ENCODE data around the gene RPL10.

The RPL10 gene

GRCh38 chrX:154362085-154362742 is 36.0 kb upstream of the RPL10 start:
- no peak for DNase-seq

- no peak for DNase-seq
Measured at GRCh38 chrX:154363706-154364439, 34.3 kb upstream of the RPL10 start.

DNA sequence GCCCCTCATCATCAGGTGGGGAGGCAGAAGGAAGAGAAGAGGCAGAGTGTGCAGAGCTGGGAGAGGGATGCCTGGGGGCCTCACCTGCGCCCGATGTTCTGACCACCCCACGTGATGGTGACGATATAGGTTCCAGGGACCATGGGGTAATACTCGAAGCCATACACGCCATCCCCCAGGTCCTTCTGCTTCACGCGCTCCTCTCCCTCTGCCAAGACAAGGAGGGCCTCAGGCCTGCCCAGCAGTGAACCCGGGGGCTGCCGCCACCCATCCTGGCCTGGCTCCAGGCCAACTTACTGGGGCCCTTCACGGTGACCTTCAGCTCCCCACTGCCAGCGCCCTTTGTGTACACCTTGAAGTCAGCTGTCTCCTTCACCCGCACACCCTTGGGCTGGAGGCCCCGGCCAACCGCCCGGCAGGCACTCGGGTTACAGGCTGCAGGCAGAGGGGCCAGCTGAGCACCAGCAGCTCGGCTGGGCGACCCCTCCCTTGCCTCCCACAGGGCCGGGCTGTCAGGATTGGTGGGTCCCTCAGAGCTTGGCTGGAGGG is 33.1 kb upstream of the RPL10 start:
- DNase-seq: no peak

GRCh38 chrX:154365997-154366665 is 32.0 kb upstream of the RPL10 start:
- no peak for DNase-seq

DNA sequence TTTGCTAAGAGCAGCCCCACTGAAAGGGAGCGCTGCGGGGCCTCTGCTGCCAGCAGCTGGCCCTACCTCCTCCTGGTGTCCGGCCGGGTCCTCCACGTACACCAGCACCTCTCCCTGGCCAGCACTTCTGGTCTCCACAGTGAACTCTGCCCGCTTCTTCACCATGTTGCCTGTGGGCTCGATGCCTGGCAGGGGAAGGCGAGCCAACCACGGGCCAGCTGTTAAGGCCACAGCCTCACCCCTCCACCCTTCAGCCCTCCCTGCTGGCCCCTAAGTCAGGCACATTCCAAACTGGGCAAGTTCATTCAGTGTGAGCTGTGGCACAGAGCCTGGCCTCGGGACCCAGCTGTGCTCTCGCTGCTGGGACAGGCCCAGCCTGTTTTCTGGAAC is 31.5 kb upstream of the RPL10 start:
- DNase-seq: no peak

GRCh38 chrX:154367474-154368308 is 30.5 kb upstream of the RPL10 start:
- no peak for DNase-seq

DNA sequence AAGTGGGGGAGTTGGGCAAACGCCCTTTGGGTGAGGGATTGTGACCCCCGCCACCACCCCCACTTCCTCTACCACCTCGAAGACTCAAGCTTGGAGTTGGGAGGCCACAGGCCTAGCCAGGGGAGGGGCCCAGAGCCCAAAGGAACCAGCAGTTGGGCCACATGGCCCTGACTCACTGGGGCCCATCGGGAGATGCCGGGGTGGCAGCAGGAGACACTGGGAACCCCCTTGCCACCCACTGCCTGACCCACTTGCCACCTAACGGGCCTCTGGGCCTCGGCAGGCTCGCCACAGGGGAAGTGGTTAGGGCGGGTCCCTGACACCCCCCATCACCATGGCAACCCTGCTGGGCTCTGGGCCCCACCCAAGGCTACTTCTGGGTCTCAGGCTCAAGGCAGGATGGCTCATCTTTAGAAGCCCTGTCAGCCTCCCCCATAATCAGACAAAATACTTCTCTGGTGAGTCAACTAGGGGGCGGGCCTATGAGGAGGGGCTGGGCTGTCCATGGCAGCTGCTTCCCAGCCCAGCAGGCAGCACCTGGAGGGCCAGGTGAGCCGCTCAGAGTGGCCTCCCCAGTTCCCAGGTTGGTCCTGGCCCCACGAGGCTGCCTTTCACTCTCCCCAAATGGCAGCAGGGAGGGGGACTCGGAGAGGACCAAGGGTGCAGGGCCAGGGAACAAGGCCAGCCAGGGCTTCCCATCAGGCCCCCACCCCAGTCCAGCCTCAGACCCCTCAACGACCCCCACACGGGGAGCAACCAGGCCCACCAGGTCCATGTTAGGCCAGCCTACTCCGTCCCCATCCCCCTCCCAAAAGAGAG is 29.3 kb upstream of the RPL10 start:
- DNase-seq: no peak

DNA sequence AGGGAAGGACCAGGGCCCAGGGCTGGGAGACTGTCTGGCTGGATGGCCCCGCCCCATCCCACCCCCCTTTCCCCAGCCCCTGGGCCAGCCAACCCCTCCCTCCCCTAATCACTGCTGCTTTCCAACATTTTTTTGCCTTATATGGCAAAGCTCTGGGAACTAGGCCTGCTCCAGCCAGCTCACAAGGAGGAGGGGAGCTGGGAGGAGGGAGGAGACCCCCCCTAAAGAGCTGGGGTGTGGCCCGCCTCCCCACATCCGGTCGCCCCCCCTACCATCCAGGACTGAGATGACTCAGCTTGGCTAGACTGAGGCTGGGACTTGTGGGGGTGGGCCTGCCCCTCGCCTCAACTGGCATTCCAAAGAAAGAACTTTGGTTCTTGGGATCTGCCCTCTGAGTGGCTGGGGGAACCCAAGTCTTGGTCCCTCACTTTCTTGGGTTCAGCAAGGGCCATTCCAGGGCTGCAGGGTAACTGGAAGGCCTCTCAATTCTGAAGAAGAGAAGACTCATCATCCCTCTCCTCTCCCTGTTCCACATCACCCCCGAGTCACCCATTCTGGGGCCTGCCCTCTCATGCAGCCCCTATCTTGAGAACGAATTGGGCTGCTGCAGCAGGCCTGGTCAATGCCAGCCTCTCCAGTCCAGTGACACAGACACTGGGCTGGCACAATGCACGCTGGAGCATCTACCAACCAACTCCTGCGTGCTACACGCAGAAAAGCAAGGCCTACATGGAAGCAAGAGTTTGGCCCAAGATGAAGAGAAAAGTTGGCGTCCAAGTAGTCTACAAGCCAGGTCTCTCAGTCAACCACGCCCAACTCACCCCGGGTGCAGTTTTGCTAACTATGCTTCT is 28.5 kb upstream of the RPL10 start:
- no peak for DNase-seq

- no peak for DNase-seq
Measured at GRCh38 chrX:154370300-154371016, 27.7 kb upstream of the RPL10 start.

GRCh38 chrX:154371017-154371788 is 27.0 kb upstream of the RPL10 start:
- DNase-seq: peak; percentile 95

GRCh38 chrX:154371789-154372300 is 26.3 kb upstream of the RPL10 start:
- no peak for DNase-seq

GRCh38 chrX:154372612-154373022 is 25.6 kb upstream of the RPL10 start:
- DNase-seq: no peak

GRCh38 chrX:154373340-154374306 is 24.6 kb upstream of the RPL10 start:
- DNase-seq: peak; percentile 87

DNA sequence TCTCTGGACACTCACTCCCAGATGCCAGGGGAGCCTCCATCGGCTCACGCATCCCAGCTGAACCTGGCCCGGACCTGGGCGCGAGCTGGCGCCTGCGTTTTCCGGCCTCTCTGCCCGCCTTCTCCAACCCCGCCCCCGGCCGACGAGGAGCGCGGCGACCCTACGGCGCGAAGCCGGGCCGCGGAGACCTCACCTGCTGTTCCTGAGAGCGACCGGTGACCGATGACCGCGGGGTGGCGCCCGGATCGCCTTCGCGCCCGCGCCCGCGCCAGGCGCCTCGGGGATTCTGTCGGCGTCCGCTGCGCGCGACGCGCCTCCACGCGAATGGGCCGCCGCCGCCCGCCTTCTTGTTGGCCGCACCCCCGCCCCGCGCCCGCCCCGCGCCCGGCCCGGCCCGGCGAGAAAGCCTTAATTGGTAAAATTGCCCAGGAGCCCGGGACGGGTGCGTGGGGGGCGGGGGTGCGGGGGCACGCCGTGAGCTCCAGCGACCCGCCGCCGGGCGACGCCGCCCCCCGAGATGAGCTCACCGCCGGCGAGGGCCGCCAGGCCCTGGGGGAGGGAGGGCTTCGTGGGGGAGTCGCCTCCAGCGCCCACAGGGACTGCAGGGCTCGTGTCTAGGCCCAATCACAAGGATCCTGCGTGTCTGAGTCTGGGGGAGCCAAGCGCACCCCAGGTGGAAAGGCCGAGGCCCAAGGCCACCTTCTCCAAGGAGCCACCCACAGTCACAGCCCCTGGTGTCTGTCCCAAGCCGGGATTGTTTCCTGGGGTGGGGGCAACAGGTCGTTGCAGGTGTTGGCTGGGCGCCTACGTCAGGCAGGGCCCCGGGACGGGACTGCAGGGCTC is 23.6 kb upstream of the RPL10 start, which contains the start of gene FLNA:
Gene FLNA (minus strand): TSS at position 322 of the 843 bp plus-strand sequence. CDS start 3,389 bp downstream, outside the sequence.
- DNase-seq: peak; percentile 38

- DNase-seq: no peak
Measured at GRCh38 chrX:154375156-154375504, 23.0 kb upstream of the RPL10 start.

DNA sequence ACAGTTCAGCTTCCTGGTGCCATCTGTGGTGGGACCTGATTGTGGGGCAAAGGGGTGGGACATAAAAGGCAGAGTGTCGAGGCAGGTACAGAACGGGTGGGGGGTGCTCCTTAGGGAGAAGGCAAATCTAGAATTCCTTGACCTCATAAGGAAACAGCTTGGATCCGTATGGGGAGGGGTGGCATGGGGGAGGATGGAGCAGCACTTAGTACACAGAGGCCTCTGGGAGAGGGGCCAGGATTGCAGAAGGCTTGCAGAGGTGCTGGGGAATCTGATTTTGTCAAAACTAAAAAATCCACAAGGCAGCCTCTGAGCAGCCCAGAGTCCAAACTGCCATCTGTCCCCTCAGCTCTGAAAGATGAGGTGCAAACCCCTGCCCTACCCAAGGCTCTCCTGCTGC is 21.4 kb upstream of the RPL10 start:
- DNase-seq: no peak

All from NCI-H526 treated with DMSO at 0.1 percent for 48 hours (cell line).